Measurements from ENCODE around the gene MAP3K14.

Gene MAP3K14

GRCh38 chr17:45246861-45247428 is 69.9 kb downstream of the MAP3K14 start:
- no peaks in the 10 kb centered on the region for H3K9me2 ChIP-seq (replicated peaks; ENCODE audit: low read depth, low read length)
- peaks cover 19% of the 10 kb centered on the region for H3K79me2 ChIP-seq (ENCODE audit: insufficient read depth, low read length)
- no peaks in the 10 kb centered on the region for H4K20me1 ChIP-seq (ENCODE audit: insufficient read depth, low read length, poor library complexity, severe bottlenecking)
- H3F3A ChIP-seq (ENCODE audit: low read depth), result peaks cover 6% of the 10 kb centered on the region
- peaks cover 49% of the 10 kb centered on the region; the same call in 1 of the 2 replicates for H3K36me3 ChIP-seq (ENCODE audit: insufficient read depth, low read length)
- TF ChIP-seq EZH2phosphoT487 (IDR thresholded peaks at IDR 0.05; ENCODE audit: borderline replicate concordance), result no peak
- TF ChIP-seq, protein P1, sequence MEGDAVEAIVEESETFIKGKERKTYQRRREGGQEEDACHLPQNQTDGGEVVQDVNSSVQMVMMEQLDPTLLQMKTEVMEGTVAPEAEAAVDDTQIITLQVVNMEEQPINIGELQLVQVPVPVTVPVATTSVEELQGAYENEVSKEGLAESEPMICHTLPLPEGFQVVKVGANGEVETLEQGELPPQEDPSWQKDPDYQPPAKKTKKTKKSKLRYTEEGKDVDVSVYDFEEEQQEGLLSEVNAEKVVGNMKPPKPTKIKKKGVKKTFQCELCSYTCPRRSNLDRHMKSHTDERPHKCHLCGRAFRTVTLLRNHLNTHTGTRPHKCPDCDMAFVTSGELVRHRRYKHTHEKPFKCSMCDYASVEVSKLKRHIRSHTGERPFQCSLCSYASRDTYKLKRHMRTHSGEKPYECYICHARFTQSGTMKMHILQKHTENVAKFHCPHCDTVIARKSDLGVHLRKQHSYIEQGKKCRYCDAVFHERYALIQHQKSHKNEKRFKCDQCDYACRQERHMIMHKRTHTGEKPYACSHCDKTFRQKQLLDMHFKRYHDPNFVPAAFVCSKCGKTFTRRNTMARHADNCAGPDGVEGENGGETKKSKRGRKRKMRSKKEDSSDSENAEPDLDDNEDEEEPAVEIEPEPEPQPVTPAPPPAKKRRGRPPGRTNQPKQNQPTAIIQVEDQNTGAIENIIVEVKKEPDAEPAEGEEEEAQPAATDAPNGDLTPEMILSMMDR (conservative IDR thresholded peaks at IDR 0.05; ENCODE audit: low read length), result peak; percentile 50
- H3K4me2 ChIP-seq (ENCODE audit: low read depth, low read length, poor library complexity, severe bottlenecking), result peak overlapping the region; percentile 95
- peak overlapping the region; percentile 86 for H3K4me3 ChIP-seq (ENCODE audit: low read length, poor library complexity, severe bottlenecking)
- H2AFZ ChIP-seq (ENCODE audit: low read length), result no peak overlapping the region
- H3K27me3 ChIP-seq (ENCODE audit: insufficient read depth, low read length, poor library complexity, severe bottlenecking), result no peaks in the 10 kb centered on the region
- H3K9ac ChIP-seq (ENCODE audit: low read depth, low read length, poor library complexity, severe bottlenecking), result peak overlapping the region; percentile 91
- no peaks in the 10 kb centered on the region for H3K9me3 ChIP-seq (ENCODE audit: insufficient read depth, low read depth, low read length)
- peaks cover 19% of the 10 kb centered on the region for H3K4me1 ChIP-seq (ENCODE audit: insufficient read depth, low read length, poor library complexity, severe bottlenecking)

- no peak overlapping the region for H3K4me3 ChIP-seq (ENCODE audit: low read length, poor library complexity, severe bottlenecking)
- no peaks in the 10 kb centered on the region for H3K9me3 ChIP-seq (ENCODE audit: insufficient read depth, low read depth, low read length)
- no peak overlapping the region for H2AFZ ChIP-seq (ENCODE audit: low read length)
- no peaks in the 10 kb centered on the region for H3K9me2 ChIP-seq (replicated peaks; ENCODE audit: low read depth, low read length)
- TF ChIP-seq, protein P1 (conservative IDR thresholded peaks at IDR 0.05; ENCODE audit: low read length), result no peak
- no peak for TF ChIP-seq EZH2phosphoT487 (IDR thresholded peaks at IDR 0.05; ENCODE audit: borderline replicate concordance)
- H3K4me1 ChIP-seq (ENCODE audit: insufficient read depth, low read length, poor library complexity, severe bottlenecking), result peaks cover 19% of the 10 kb centered on the region
- H3K4me2 ChIP-seq (ENCODE audit: low read depth, low read length, poor library complexity, severe bottlenecking), result peak overlapping the region; percentile 95
- no peaks in the 10 kb centered on the region for H4K20me1 ChIP-seq (ENCODE audit: insufficient read depth, low read length, poor library complexity, severe bottlenecking)
- H3K36me3 ChIP-seq (ENCODE audit: insufficient read depth, low read length), result peaks cover 52% of the 10 kb centered on the region; the same call in 1 of the 2 replicates
- peaks cover 19% of the 10 kb centered on the region for H3K79me2 ChIP-seq (ENCODE audit: insufficient read depth, low read length)
- H3K27me3 ChIP-seq (ENCODE audit: insufficient read depth, low read length, poor library complexity, severe bottlenecking), result no peaks in the 10 kb centered on the region
- H3F3A ChIP-seq (ENCODE audit: low read depth), result peaks cover 4% of the 10 kb centered on the region
- no peak overlapping the region for H3K9ac ChIP-seq (ENCODE audit: low read depth, low read length, poor library complexity, severe bottlenecking)
Observed at GRCh38 chr17:45246338-45246737, 70.5 kb downstream of the MAP3K14 start.

DNA sequence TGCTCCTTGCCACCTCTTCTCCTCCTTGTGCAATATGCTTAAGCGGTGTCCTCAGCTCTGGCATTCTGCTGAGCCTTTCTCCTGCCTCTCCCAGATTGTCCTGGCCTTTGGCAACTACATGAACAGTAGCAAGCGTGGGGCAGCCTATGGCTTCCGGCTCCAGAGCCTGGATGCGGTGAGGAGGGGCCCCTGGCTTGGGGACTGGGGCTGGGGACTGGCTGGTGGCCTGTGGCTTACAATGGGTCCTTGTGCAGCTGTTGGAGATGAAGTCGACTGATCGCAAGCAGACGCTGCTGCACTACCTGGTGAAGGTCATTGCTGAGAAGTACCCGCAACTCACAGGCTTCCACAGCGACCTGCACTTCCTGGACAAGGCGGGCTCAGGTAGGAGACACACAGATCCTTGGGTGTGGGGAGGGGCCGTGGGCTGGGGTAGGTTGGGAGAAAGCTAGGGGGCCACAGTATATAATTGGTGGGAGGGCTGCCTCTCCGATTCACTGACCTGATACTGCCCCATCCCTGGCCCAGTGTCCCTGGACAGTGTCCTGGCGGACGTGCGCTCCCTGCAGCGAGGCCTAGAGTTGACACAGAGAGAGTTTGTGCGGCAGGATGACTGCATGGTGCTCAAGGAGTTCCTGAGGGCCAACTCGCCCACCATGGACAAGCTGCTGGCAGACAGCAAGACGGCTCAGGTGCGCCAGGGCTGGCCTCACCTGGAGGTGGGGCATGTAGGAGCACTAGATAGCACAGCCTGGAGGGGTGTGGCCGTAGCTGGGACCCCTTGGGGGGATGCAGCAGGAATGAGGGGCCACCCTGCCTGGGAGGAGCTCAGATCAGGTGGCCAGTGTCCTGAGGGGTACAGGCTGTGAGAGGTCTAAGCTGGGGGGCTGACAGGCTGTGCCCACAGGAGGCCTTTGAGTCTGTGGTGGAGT is 71.8 kb downstream of the MAP3K14 start:
- Histone ChIP-seq H3K4me1 (ENCODE audit: insufficient read depth, low read length, poor library complexity, severe bottlenecking) (peaks cover 16% of the 10 kb centered on the region), H3K36me3 (ENCODE audit: insufficient read depth, low read length) (peaks cover 64% of the 10 kb centered on the region; the same call in 1 of the 2 replicates), H3K4me2 (ENCODE audit: low read depth, low read length, poor library complexity, severe bottlenecking) (no peak overlapping the region), H3F3A (ENCODE audit: low read depth) (peaks cover 4% of the 10 kb centered on the region), H2AFZ (ENCODE audit: low read length) (no peak overlapping the region), H3K9me3 (ENCODE audit: insufficient read depth, low read depth, low read length) (no peaks in the 10 kb centered on the region), H3K4me3 (ENCODE audit: low read length, poor library complexity, severe bottlenecking) (no peak overlapping the region), H3K27me3 (ENCODE audit: insufficient read depth, low read length, poor library complexity, severe bottlenecking) (no peaks in the 10 kb centered on the region), H3K9ac (ENCODE audit: low read depth, low read length, poor library complexity, severe bottlenecking) (no peak overlapping the region), H3K9me2 (replicated peaks; ENCODE audit: low read depth, low read length) (no peaks in the 10 kb centered on the region), H3K79me2 (ENCODE audit: insufficient read depth, low read length) (peaks cover 17% of the 10 kb centered on the region), H4K20me1 (ENCODE audit: insufficient read depth, low read length, poor library complexity, severe bottlenecking) (no peaks in the 10 kb centered on the region)
- no peak for TF ChIP-seq EZH2phosphoT487 (IDR thresholded peaks at IDR 0.05; ENCODE audit: borderline replicate concordance)
- TF ChIP-seq, protein P1 (conservative IDR thresholded peaks at IDR 0.05; ENCODE audit: low read length), result no peak
